NCI-H2081 treated with DMSO at 0.1 percent for 48 hours (cell line): ENCODE measurements around the gene SPATA31C2.
"Not testable (repeated sequence)": the region's sequence is repeated elsewhere in the genome, so short reads cannot be mapped to it uniquely, and the experiment has no call there.

Source experiments
- DNase-seq: peaks from one replicate; lab custom pipeline; 2025; lab: John Stamatoyannopoulos, UW

SPATA31C2 gene

DNA sequence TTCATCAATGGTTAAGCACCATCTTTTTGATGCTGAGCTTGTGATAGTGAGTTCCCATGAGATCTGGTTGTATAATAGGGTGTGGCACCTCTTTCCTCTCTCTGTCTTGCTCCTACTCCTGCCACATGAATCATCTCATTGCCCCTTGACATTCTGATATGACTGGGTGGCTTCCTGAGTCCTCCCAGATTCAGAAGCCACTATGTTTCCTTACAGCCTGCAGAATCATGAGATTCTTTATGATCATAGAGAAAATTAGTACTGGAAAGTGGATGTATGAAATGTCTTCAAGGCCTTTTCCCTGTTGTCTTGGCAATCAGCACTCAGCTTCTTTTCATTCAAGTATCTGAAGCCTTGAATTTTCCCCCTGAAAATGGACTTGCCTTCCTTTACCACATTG is 14.9 kb downstream of the SPATA31C2 start:
- DNase-seq: not testable (repeated sequence)

DNA sequence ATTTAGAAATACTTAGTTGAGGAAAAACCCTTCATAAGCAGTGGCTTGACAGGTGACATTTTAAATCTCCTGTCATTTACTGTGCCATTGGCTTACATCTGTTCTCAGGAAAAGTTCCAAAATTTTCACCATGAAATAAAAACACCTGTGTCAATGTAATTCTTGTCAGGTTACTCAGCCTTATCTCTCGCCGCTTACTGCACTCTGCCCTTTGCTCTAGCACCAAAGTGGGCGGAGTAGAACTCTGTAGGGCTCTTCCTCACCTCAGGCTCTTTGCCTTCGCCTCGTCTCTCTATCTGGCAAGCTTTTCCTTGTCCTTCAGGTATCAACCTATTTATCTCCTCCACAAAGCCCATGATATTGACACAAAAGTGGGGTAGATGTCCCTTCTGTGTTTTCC is 20.2 kb downstream of the SPATA31C2 start:
- DNase-seq: not testable (repeated sequence)

DNA sequence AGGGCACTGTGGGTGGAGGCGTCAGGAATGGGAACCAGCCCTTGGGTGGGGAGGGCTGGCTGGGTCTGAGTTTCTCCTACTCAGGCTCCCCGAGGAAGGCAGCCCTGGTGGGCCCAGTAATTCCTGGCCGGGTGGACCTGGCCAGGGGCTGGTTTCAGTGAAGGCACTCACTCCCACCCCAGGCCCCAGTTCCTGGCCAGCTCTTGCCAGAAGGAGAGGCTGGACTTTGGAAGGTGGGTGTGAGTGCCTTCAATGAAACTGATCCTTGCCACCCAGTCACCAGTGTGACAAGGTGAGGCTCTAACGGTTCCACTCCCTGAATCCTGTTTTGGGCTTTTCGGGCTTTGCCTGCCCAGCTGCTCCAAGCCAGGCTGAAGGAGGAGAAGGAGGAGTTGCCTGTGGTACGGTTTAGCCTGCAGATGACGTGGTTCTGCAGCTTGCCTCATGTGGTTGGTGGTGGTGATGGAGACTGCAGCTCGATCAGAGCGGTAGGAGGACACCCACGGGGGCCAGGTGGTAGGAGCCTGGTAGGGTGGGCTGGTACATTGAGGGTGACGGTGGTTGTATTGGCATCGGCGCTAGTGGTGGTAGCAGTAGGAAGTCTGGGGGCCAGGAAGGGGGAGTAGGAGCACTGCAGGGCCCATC is 23.2 kb downstream of the SPATA31C2 start:
- DNase-seq: not testable (repeated sequence)

DNA sequence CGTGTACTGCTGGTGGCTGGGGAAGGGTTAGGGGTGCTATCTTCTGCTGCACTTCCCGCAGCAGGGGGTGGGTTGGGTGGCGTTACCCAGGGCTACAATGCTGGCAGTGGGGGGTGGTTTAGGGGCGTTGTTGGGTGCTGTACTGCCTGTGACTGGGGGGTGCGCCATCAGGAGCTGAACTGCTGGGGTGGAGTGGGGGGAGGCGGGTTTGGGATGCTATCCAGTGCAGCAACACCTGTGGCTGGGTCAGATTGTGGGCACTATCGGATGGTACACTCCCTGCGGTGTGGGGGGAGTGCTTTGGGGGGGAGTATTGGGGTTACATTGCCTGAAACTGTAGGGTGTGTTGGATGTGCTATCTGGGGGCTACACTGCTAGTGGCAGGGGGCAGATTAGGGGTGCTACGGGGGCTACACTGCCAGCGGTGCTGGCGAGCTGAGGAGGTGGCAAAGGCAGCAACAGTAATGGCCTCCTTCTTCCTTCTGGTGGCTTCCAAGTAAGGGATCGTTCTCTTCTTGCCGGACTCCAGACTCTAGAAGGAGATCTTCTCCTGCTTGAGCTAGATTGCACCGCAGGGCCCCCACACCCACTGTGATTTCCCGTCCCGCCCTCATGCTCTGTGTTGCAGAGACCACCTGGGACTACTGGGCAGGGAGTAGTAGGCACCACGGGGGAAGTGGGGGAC is 23.9 kb downstream of the SPATA31C2 start:
- not testable (repeated sequence) for DNase-seq

DNA sequence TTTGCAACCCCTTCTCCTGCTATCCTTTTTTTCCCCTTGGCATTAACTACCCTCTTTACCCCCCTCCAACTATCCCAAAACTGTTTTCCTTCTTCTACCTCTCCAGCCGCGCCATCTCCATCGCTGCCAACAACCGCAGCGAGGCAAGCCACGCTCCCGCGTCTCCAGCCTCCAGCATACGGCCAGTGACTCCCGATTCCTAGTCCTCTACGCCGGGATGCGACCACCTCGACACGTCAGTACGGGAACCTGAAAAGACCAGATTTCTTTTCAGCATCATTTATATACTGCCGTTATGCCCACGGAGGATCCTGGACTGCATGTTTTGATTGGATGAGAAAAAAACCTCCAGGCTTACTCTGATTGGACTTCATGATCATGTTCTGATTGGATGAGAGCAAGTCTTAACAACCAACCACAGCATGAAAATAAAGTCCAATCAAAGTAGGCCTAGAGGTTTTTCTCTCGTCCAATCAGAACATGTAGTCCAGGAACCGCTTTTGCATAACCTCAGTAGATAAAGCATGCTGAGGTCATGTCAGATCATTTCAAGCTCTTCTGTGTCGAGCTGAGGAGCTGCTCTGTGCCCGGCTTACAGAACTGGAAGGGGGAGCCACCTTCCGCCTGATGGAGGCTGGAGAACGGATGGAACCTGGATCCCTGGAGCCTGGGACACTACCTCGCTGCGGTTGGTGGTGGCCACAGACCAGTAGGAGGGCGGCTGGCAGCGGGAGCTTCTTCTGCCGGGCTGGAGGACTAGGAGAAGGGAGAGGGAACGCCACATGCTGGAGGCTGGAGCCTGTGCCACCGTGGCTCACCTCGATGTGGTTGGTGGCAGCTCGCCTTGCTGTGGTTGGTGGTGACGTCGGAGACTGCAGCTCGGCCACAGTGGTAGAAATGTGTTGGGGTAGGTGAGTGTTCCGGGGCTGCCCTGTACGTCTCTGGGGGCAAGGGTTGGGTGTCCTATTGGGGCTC is 24.8 kb downstream of the SPATA31C2 start:
- not testable (repeated sequence) for DNase-seq

DNA sequence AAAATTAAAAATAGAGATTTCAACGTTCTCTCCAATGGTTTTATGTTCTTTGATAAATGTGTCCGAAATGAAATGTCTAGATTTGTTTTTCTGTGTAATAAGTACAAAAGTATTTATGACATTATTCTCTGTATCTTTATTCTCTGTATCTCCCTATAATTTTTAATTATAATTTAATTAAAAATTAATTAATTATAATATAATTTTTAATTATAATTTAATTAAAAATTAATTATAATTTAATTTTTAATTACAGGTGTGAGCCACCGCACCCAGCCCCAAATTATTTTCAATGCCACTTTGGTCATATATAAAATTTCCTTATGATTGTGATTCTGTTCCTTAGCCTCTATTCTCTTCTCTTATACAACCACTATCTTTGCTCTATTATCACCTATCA is 28.2 kb downstream of the SPATA31C2 start:
- no peak for DNase-seq

DNA sequence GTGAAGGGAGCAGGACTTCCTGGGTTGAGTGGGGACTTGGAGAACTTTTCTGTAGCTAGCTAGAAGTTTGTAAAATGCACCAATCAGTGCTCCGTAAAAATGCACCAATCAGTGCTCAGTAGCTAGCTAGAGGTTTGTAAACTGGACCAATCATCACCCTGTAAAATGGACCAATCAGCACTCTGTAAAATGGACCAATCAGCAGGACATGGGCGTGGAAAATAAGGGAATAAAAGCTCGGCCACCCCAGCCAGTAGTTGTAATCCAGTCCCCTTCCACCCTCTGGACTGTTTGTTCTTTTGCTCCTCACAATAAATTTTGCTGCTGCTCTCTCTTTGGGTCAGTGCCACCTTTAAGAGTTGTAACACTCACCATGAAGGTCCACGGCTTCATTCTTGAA is 29.5 kb downstream of the SPATA31C2 start:
- DNase-seq: no peak

DNA sequence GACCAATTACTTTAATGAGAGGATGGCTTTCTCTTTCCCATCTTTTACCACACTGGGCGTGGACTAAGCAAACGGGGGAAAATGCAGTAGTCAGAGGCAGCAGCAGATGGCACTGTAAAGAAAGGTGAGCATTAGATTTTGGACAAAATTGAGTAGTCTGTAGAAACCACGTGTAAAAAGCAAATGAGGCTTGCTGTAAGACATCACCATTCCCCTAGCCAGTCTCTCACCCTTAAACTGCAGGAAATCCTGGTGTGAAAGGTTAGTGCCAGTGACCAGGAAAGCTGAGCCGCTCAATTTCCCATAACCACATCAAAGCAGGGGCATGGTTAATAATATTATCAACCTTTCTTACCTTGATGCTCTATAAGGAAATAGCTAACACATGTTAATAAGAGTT is 31.8 kb downstream of the SPATA31C2 start:
- no peak for DNase-seq

DNA sequence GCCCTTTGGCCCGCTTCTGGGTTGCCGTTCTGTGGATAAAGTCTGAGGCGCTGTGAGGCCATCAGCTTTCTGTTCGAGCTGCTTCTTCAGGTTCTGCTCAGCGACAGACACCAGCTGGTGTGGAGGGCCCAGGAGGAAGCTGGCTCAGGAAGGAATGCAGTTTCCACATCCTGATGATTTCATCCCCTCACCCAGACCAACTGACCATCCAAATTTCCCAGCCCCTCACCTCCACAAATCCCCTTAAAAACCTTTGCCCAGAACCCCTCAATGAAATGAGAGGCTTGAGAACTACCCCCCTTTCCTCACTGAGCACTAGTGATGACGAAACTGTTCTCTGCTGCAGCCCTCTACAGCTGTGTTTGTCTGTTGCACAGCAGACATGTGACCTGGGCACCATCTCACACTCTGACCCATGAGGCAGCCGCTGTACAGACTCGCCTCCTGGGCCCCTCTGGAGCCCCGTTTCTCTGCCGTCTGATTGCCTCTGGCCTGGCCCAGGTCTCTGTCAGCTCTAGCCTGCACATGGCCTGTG is 45.4 kb downstream of the SPATA31C2 start:
- no peak for DNase-seq

DNA sequence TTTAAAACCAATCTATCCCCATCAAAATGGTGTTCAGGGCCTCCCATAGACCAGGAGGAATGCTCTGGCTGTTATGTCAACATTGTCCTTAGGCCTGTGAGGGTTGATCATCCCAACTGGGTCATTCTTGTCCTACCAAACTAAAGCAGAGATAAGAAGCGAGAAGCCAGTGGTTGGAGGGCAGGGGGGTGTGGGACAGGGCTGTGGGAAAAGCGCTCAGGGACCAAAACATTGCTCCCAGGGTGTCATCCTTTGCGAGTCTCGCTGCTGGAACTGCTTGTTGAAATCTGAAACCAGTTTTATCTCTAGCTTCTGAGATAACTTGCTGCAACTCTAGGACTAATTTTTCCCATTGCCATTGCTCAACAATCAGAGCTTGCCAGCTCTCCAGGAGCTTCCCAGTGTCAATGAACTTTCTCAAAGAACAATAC is 48.1 kb downstream of the SPATA31C2 start:
- no peak for DNase-seq

DNA sequence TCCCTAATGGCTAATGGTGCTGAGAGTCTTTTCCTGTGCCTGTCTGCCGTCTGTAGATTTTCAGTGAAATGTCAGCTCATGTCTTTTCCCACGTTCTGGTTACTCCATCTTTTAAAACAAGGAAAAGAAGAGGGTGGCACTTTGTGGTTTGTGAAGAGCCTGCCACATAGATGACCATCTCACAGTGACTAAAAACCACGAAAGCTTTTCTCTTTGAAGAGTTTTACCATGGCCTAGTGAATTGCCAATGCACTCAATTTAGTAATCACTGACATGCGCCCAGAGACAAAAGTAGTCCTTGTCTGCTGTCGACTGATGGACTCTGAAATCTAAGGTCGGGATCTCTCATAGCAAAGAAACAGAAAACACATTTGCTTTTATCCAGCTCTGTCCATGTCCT is 50.4 kb downstream of the SPATA31C2 start:
- no peak for DNase-seq

DNA sequence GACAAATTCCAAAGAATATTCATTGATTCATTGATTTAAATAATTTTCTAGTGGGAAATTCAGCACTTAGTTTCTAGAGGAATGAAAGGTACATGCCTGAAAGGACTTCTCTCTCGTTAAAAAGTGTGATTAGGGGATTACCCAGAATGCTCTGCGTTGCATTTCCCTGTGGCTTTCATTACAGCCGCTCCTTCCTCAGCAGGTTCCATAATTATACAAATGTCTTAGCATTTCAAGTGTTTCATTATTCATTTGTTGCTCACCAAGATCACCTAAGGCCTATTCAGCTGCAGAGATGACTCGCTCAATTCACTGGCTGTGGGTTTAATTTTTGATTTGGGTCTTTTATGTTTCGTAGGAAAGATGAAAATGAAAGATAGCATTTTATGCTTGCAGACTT is 52.8 kb downstream of the SPATA31C2 start:
- no peak for DNase-seq

DNA sequence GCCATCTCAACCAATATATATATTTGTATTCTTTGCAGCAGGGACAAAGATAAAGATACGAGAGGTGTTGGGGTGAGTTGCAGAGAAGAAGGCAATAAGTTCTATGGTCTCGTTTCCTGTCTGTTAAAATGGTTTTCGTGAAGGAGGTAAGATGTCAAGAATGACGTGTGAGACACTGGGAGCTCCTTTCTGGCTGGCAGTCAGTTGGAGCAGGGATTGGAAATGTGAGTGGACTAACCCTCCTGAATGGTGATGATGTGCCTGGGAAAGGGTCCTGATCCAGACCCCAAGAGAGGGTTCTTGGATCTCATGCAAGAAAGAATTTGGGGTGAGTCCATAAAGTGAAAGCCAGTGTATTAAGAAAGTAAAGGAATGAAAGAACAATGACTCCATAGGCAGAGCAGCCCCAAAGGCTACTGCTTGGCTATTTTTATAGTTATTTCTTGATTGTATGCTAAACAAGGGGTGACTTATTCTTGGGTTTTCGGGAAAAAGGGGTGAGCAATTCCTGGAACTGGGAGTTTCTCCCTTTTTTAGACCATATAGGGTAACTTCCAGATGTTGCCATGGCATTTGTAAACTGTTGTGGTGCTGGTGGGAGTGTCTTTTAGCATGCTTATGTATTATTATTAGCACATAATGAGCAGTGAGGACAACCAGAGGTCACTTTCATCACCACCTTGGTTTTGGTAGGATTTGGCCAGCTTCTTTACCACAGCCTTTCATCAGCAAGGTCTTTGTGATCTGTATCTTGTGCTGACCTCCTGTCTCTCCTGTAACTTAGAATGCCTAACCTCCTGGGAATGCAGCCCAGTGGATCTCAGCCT is 53.7 kb downstream of the SPATA31C2 start:
- DNase-seq: no peak
